A549 (cell line): ENCODE results near the gene FAM163B. TPM values are rescaled to one million over a fixed set of nuclear protein-coding genes. Genes with fewer than 3 reads are reported as not detected.

Experiments used
- ATAC-seq, 2 experiments: fragments of 200-7000 bp in 1 of 2; fragments of >200 bp in 1 of 2; cut with Nextera tagmentation in 1 of 2; cut with Tn5 transposase in 1 of 2; 3 replicates each; pipeline versions ENCODE4 v1.8.0 to v1.9.1; 2018 to 2020; ENCODE audit warnings: mild to moderate bottlenecking in 1 of 2, moderate library complexity in 1 of 2
- CTCF ChIA-PET: fragments of 300-600 bp; sonication (Branson Sonifier 250); formaldehyde crosslinking; extraction: SDS; loops from one replicate; lab custom pipeline; 2021; ENCODE audit warnings: antibody characterized with exemption, inconsistent platforms; lab: Yijun Ruan, JAX
- POLR2A ChIA-PET: fragments of 350-600 bp; formaldehyde crosslinking; extraction: SDS; loops from one replicate; lab custom pipeline; 2021; ENCODE audit warnings: antibody characterized with exemption, inconsistent platforms; lab: Yijun Ruan, JAX
- DNase-seq, 2 experiments: peaks; one replicate each; pipeline versions ENCODE4 v3.0.0 to v3.0.0-alpha.2; 2011 to 2016; ENCODE audit warnings: low read depth in 1 of 2, low spot score in 1 of 2
- FAIRE-seq: peaks from 2 replicates; lab custom pipeline; 2011; peaks lifted over from hg19 to GRCh38; lab: Jason Lieb, UNC
- H3K27ac ChIP-seq, 2 experiments: fragments of >200 bp; sonication (Bioruptor Twin); formaldehyde crosslinking; 3 replicates each; pipeline ENCODE4 v1.5.1; 2016 to 2017
- H3K4me1 ChIP-seq: fragments of >200 bp; sonication (Bioruptor Twin); formaldehyde crosslinking; 3 replicates; pipeline ENCODE4 v1.6.1; 2016
- H3K4me2 ChIP-seq: fragments of >200 bp; sonication (Bioruptor Twin); formaldehyde crosslinking; 3 replicates; pipeline ENCODE4 v1.6.1; 2016
- H3K4me3 ChIP-seq: fragments of >200 bp; sonication (Bioruptor Twin); formaldehyde crosslinking; 3 replicates; pipeline ENCODE4 v1.5.1; 2016
- H3K9me3 ChIP-seq: fragments of >200 bp; sonication (Bioruptor Twin); formaldehyde crosslinking; 3 replicates; pipeline ENCODE4 v1.6.1; 2016
- ATOH8 ChIP-seq: fragments of 250-450 bp; sonication (Bioruptor Pico); IDR thresholded peaks from 2 replicates; pipeline ENCODE4 v1.5.0; 2020; ENCODE audit warnings: low read depth, mild to moderate bottlenecking, moderate library complexity
- CBX2 ChIP-seq: fragments of 200-600 bp; sonication (generic); IDR thresholded peaks from 2 replicates; pipeline ENCODE4 v1.6.1; 2016; ENCODE audit warnings: low read depth, mild to moderate bottlenecking, borderline replicate concordance
- CEBPB ChIP-seq, 2 experiments: fragments of >200 bp in 1 of 2; sonication (Bioruptor Twin) in 1 of 2; formaldehyde crosslinking in 1 of 2; IDR thresholded peaks; 2 replicates each; pipeline ENCODE4 v1.6.1; 2012 to 2016
- CHD4 ChIP-seq: fragments of 200-600 bp; sonication (generic); IDR thresholded peaks from 2 replicates; pipeline ENCODE4 v1.6.1; 2016; ENCODE audit warnings: antibody characterized with exemption, mild to moderate bottlenecking, borderline replicate concordance
- EHF ChIP-seq: fragments of 250-450 bp; sonication (Bioruptor Pico); IDR thresholded peaks from 2 replicates; pipeline ENCODE4 v1.5.0; 2020; ENCODE audit warnings: mild to moderate bottlenecking
- EP300 ChIP-seq, 2 experiments: fragments of >200 bp; sonication (Bioruptor Twin); formaldehyde crosslinking; IDR thresholded peaks; 2 replicates in 1 of 2; 3 replicates in 1 of 2; pipeline ENCODE4 v1.6.1; 2016 to 2017
- ESRRA ChIP-seq: fragments of 150-350 bp; IDR thresholded peaks from 2 replicates; pipeline ENCODE4 v1.6.1; 2014; ENCODE audit warnings: mild to moderate bottlenecking, low read length, borderline replicate concordance
- FOXS1 ChIP-seq: fragments of 250-450 bp; sonication (Bioruptor Pico); IDR thresholded peaks from 2 replicates; pipeline ENCODE4 v1.5.0; 2020; ENCODE audit warnings: mild to moderate bottlenecking, moderate library complexity
- GATA3 ChIP-seq: IDR thresholded peaks from 2 replicates; pipeline ENCODE4 v1.6.1; 2012; ENCODE audit warnings: borderline replicate concordance
- HEYL ChIP-seq: fragments of 250-450 bp; sonication (Bioruptor Pico); IDR thresholded peaks from 2 replicates; pipeline ENCODE4 v1.8.0; 2021; ENCODE audit warnings: mild to moderate bottlenecking, moderate library complexity
- KDM1A ChIP-seq: fragments of 200-600 bp; sonication (generic); IDR thresholded peaks from 2 replicates; pipeline ENCODE4 v1.6.1; 2016; ENCODE audit warnings: low read depth, mild to moderate bottlenecking
- MAZ ChIP-seq: fragments of 150-350 bp; IDR thresholded peaks from 2 replicates; pipeline ENCODE4 v1.6.1; 2014; ENCODE audit warnings: antibody characterized with exemption, low read depth, low read length, borderline replicate concordance
- MYC ChIP-seq: IDR thresholded peaks from 2 replicates; pipeline ENCODE4 v1.6.1; 2012; ENCODE audit warnings: mild to moderate bottlenecking, inconsistent platforms, low read length, improper control_type of control experiment, borderline replicate concordance
- NFE2L2 ChIP-seq: fragments of 150-350 bp; conservative IDR thresholded peaks from 2 replicates; pipeline ENCODE4 v1.6.1; 2014; ENCODE audit warnings: low read length
- NPAS2 ChIP-seq: fragments of 250-450 bp; sonication (Bioruptor Pico); IDR thresholded peaks from 2 replicates; pipeline ENCODE4 v1.8.0; 2022; ENCODE audit warnings: mild to moderate bottlenecking, moderate library complexity, borderline replicate concordance
- NR3C1 ChIP-seq: fragments of >200 bp; sonication (Bioruptor Twin); formaldehyde crosslinking; IDR thresholded peaks from 3 replicates; pipeline ENCODE4 v1.6.1; 2017
- POLR2A ChIP-seq: IDR thresholded peaks from 2 replicates; pipeline ENCODE4 v1.6.1; 2012; ENCODE audit warnings: mild to moderate bottlenecking, low read length
- RAD21 ChIP-seq, 2 experiments: fragments of >200 bp in 1 of 2; sonication (Bioruptor Twin) in 1 of 2; formaldehyde crosslinking in 1 of 2; IDR thresholded peaks in 1 of 2; conservative IDR thresholded peaks in 1 of 2; 2 replicates in 1 of 2; 3 replicates in 1 of 2; pipeline ENCODE4 v1.6.1; 2012 to 2018; ENCODE audit warnings: inconsistent platforms in 1 of 2
- RCOR1 ChIP-seq: fragments of 150-350 bp; IDR thresholded peaks from 2 replicates; pipeline ENCODE4 v1.6.1; 2014; ENCODE audit warnings: antibody characterized with exemption, low read length, low read depth
- RFX5 ChIP-seq: fragments of 450-650 bp; IDR thresholded peaks from 2 replicates; pipeline ENCODE4 v1.7.1; 2014; ENCODE audit warnings: antibody characterized with exemption, mild to moderate bottlenecking, moderate library complexity
- SMC3 ChIP-seq: fragments of >200 bp; sonication (Bioruptor Twin); formaldehyde crosslinking; IDR thresholded peaks from 3 replicates; pipeline ENCODE4 v1.6.1; 2018; ENCODE audit warnings: inconsistent platforms
- SREBF2 ChIP-seq: fragments of 450-650 bp; IDR thresholded peaks from 2 replicates; pipeline ENCODE4 v1.6.1; 2014; ENCODE audit warnings: mild to moderate bottlenecking, moderate library complexity
- TFCP2L1 ChIP-seq: fragments of 250-450 bp; sonication (Bioruptor Pico); IDR thresholded peaks from 2 replicates; pipeline ENCODE4 v1.5.0; 2021; ENCODE audit warnings: mild to moderate bottlenecking
- TP53 ChIP-seq: fragments of 250-450 bp; sonication (Bioruptor Pico); IDR thresholded peaks from 2 replicates; pipeline ENCODE4 v1.5.0; 2021; ENCODE audit warnings: mild to moderate bottlenecking, moderate library complexity
- WGBS: methylation state at CpG from one replicate; pipeline ENCODE4 v1.1.6; 2017; ENCODE audit errors: missing lambda C conversion rate; 5-methylcytosine and 5-hydroxymethylcytosine counted together
- polyA plus RNA-seq, 4 experiments: library from polyadenylated mRNA; depleted of rRNA in 3 of 4; stranded (reverse); fragments of >200 nt; fragmentation: RNase III in 1 of 4; extraction: RNeasy Plus Mini Kit Qiagen cat#74134 plus additional on column Dnase treatment in 1 of 4; gene quantifications; 2 replicates in 3 of 4; 3 replicates in 1 of 4; pipeline ENCODE4 v1.2.3, GENCODE V29; 2011 to 2017
- TF ChIP-seq, protein P1 (sequence below): fragments of 450-650 bp; IDR thresholded peaks from 2 replicates; pipeline ENCODE4 v1.6.1; 2014; ENCODE audit warnings: antibody characterized with exemption
- TF ChIP-seq, protein P2 (sequence below): IDR thresholded peaks from 2 replicates; pipeline ENCODE4 v1.6.1; 2012
- TF ChIP-seq, protein P3 (sequence below): IDR thresholded peaks from 2 replicates; pipeline ENCODE4 v1.6.1; 2012

Gene FAM163B
- polyA plus RNA-seq, 2 of the 4 experiments (the other 2 are of a cell fraction), result not detected

DNA sequence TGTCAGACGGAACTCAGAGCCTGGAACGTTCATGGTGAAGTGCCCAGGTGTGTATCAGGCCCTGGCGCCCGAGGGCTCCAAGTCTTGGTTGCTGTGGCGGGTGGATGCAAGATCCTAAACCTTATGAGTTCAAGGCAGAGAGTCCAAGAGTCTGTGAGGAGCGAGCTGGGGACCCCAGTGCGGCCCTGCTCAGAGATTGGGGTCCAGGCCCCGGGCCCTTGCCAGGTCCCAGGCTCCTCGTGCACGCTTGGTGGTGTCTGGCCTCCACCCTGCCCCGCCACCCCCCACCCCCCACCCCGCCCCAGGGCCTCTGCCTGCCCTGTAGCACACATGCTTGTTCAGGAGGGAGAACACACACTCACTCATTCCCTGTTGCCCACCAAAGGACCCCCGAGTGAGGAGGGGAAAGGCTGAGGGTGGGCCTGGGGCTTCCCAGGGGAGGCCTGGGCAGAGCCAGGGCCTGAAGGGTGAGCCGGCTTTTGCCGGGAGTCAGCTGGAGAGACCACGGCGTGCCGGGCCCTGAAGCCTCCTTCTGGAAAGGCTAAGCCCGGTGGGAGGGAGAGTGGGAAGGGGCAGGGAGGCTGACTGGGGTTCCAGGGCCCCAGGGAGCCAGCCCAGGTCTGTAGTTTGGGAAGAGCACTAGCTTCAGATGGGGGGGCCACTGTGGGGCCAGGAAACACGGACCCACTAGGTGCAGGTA lies 37.1 kb downstream of the FAM163B start:
- DNase-seq, result no peak
- CTCF ChIA-PET, result interaction anchor here (0.7 to 1.4 kb wide), 2 partner anchors 22 to 155 kb away, joined by 3 to 4 read pairs; no protein-coding TSS in a partner anchor
- H3K9me3 ChIP-seq, result no peaks in the 10 kb centered on the region
- H3K4me2 ChIP-seq, result no peak overlapping the region
- no peak overlapping the region for H3K4me3 ChIP-seq
- POLR2A ChIA-PET, result no interaction called here
- no peak for TF ChIP-seq TP53
- no peak for TF ChIP-seq GATA3
- no peak for TF ChIP-seq EP300 (IDR thresholded peaks at IDR 0.05)
- TF ChIP-seq POLR2A, result no peak
- TF ChIP-seq KDM1A, result no peak
- no peak for TF ChIP-seq NR3C1
- TF ChIP-seq CHD4, result no peak
- TF ChIP-seq, protein P1, sequence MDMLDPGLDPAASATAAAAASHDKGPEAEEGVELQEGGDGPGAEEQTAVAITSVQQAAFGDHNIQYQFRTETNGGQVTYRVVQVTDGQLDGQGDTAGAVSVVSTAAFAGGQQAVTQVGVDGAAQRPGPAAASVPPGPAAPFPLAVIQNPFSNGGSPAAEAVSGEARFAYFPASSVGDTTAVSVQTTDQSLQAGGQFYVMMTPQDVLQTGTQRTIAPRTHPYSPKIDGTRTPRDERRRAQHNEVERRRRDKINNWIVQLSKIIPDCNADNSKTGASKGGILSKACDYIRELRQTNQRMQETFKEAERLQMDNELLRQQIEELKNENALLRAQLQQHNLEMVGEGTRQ, result no peak
- TF ChIP-seq CBX2, result no peak
- TF ChIP-seq RAD21 (conservative IDR thresholded peaks at IDR 0.05 in 1 of 2, IDR thresholded peaks at IDR 0.05 in 1 of 2), result no peak
- no peak for TF ChIP-seq ATOH8 (CRISPR knock-in tag)
- no peak for TF ChIP-seq RCOR1
- TF ChIP-seq RFX5, result no peak
- TF ChIP-seq MYC, result no peak
- TF ChIP-seq, protein P2, sequence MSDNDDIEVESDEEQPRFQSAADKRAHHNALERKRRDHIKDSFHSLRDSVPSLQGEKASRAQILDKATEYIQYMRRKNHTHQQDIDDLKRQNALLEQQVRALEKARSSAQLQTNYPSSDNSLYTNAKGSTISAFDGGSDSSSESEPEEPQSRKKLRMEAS, result no peak
- 34% methylated on average over 7 of the region's 20 CpGs for WGBS
- no peak overlapping the region for H3K27ac ChIP-seq
- ATAC-seq, result no peak
- no peaks in the 10 kb centered on the region for H3K4me1 ChIP-seq
- FAIRE-seq, result no peak

- no peak for FAIRE-seq
- ChIA-PET CTCF (interaction anchor here (0.5 to 1.4 kb wide), 2 partner anchors 27 to 155 kb away, joined by 3 to 7 read pairs; no protein-coding TSS in a partner anchor), POLR2A (no interaction called here)
- no peak overlapping the region for H3K4me3 ChIP-seq
- WGBS, result 42% methylated on average over 5 of the region's 9 CpGs
- H3K27ac ChIP-seq, result no peak overlapping the region
- no peak for ATAC-seq
- no peak overlapping the region for H3K4me2 ChIP-seq
- no peak for DNase-seq
- H3K4me1 ChIP-seq, result no peaks in the 10 kb centered on the region
- TF ChIP-seq, protein P3, sequence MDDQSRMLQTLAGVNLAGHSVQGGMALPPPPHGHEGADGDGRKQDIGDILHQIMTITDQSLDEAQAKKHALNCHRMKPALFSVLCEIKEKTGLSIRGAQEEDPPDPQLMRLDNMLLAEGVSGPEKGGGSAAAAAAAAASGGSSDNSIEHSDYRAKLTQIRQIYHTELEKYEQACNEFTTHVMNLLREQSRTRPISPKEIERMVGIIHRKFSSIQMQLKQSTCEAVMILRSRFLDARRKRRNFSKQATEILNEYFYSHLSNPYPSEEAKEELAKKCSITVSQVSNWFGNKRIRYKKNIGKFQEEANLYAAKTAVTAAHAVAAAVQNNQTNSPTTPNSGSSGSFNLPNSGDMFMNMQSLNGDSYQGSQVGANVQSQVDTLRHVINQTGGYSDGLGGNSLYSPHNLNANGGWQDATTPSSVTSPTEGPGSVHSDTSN, result no peak
- TF ChIP-seq ESRRA (no peak), TFCP2L1 (no peak), EHF (no peak), SREBF2 (no peak), HEYL (CRISPR knock-in tag) (no peak), FOXS1 (CRISPR knock-in tag) (no peak), NFE2L2 (no peak)
- no peaks in the 10 kb centered on the region for H3K9me3 ChIP-seq
These were observed 37.7 kb downstream of the FAM163B start for GRCh38 chr9:133571391-133571890.

DNA sequence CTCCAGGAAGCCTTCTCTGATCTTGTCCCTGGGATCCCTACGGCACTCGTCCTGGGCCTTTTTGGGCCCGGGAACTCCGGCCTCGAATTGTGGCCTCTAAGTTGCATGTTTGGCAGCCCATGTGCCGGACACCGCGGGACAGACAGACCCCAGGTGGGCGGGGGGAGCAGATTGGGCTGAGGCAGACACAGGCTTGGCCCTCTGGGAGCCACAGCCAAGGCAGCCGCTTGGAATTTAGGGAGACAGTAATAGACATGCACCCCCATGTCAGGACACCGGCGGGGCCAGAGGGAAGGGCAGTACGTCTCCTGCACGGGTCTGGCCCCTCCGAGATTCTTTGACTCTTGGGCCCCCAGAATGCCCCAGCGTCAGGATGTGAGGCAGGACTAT lies 38.5 kb downstream of the FAM163B start:
- CTCF ChIA-PET, result no interaction called here
- no peak for DNase-seq
- Histone ChIP-seq H3K4me1 (no peaks in the 10 kb centered on the region), H3K4me2 (no peak overlapping the region), H3K9me3 (no peaks in the 10 kb centered on the region), H3K27ac (no peak overlapping the region), H3K4me3 (no peak overlapping the region)
- POLR2A ChIA-PET, result no interaction called here
- no peak for ATAC-seq
- 56% methylated on average over 16 of the region's 16 CpGs for WGBS
- no peak for FAIRE-seq
- TF ChIP-seq SMC3 (no peak), MAZ (no peak), NR3C1 (no peak), RFX5 (no peak), TFCP2L1 (no peak), CEBPB (IDR thresholded peaks at IDR 0.05) (no peak), NPAS2 (CRISPR knock-in tag) (no peak)
